ENCODE data around the gene JAZF1.
"Not testable (repeated sequence)": the region's sequence is repeated elsewhere in the genome, so short reads cannot be mapped to it uniquely, and the experiment has no call there.

DNA sequence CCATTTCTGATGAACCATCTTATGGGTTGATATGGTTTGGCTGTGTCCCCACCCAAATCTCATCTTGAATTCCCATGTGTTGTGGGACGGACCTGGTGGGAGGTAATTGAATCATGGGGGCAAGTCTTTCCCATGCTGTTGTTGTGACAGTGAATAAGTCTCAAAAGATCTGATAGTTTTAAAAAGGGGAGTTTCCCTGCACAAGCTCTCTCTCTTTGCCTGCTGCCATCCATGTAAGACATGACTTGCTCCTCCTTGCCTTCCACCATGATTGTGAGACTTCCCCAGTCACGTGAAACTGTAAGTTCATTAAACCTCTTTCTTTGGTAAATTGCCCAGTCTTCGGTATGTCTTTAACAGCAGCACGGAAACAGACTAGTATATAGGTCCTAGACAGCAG is 166.3 kb downstream of the JAZF1 start:
- TF ChIP-seq, protein P1, sequence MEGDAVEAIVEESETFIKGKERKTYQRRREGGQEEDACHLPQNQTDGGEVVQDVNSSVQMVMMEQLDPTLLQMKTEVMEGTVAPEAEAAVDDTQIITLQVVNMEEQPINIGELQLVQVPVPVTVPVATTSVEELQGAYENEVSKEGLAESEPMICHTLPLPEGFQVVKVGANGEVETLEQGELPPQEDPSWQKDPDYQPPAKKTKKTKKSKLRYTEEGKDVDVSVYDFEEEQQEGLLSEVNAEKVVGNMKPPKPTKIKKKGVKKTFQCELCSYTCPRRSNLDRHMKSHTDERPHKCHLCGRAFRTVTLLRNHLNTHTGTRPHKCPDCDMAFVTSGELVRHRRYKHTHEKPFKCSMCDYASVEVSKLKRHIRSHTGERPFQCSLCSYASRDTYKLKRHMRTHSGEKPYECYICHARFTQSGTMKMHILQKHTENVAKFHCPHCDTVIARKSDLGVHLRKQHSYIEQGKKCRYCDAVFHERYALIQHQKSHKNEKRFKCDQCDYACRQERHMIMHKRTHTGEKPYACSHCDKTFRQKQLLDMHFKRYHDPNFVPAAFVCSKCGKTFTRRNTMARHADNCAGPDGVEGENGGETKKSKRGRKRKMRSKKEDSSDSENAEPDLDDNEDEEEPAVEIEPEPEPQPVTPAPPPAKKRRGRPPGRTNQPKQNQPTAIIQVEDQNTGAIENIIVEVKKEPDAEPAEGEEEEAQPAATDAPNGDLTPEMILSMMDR (IDR thresholded peaks at IDR 0.05) = not testable (repeated sequence)
- not testable (repeated sequence) for TF ChIP-seq POLR2A, POLR2AphosphoS5 (IDR thresholded peaks at IDR 0.05)

Data from prostate gland (tissue), 2 donors.